HG02759 (cell line): ENCODE measurements around the gene LMAN1L.

Experiments used
- ATAC-seq: cut with Tn5 transposase; IDR thresholded peaks from one replicate; pipeline ENCODE4 v1.9.1; 2021; ENCODE audit warnings: mild to moderate bottlenecking, moderate library complexity; ENCODE audit not compliant: unreplicated experiment

LMAN1L gene

DNA sequence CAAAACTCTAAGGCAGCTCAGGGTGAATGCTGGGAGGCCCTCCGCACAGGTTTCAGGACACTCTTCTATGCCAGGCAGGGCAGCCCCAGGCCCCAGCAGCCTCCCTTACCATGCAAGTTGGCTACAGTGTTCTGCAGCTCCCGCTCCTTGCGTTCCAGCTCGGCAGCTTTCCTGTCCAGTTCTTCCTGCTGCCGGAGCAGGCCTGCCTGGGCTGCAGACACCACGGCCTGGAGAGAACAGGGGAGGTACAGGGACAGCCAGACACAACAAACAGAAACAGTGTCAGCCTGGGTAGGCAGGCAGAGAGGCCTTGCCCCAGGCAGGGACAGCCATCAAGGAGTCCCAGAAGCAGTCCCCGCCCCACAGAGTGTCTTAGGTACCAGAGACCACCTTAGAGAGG is 39.3 kb downstream of the LMAN1L start:
- ATAC-seq, result no peak

DNA sequence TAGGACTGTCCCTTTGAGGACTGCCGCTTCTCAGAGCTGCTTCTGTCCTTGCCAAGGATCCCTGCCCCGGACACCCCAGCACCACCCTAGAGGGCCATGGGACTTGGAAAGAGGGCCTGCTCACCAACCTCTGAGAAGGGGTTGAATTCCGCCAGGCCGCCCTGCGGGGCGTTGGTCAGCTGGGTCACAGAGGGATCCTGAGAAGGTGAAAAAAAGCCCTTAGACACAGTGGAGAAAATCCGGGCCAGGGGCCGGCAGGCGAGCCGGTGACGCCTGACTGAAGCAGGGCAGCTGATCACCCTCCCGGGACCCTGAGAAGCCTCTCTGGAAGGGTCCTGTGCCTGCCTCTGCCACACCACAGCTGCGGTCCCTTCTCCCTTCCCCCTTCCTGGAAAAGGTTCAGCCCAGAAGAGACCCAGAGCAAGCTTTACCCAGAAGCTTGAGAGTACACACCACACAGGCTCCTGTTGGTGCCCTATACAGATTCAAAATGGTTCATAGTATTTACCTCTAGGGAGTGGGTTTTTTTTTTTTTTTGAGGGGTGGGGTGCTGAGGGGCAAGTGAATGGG is 41.9 kb downstream of the LMAN1L start:
- no peak for ATAC-seq

DNA sequence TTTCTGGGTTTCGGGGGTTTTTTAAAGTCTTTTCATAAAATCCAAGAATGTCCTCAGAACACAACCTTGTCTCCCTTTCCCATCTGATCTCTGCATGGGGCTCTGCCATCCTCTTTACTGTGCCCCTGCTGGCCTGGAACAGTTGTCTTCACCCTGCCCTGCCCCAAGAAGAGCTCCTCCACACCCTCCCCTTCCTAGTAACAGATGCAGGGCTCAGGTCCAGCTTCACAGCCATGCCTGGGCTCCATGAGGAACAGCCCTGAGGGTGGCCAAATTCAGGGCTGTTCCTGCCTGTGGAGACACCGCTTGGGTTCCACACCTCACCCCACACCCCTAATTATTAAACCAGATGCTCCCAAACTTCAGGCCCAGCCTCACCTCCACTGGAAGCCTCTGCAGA is 43.2 kb downstream of the LMAN1L start:
- ATAC-seq, result no peak

DNA sequence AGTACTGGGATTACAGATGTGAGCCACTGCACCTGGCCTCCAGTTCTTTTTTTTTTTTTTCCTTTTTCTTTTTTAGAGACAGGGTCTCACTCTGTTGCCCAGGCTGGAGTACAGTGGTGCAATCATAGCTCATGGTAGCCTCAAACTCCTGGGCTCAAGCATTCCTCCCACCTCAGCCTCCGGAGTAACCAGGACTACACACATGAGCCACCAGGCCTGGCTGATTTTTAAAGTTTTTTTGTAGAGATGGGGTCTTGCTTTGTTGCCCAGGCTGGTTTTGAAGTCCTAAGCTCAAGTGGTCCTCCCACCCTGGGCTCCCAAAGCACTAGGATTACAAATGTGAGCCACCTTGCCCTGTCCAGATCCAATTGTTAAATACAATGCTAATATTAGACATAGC is 43.9 kb downstream of the LMAN1L start:
- ATAC-seq, result no peak

DNA sequence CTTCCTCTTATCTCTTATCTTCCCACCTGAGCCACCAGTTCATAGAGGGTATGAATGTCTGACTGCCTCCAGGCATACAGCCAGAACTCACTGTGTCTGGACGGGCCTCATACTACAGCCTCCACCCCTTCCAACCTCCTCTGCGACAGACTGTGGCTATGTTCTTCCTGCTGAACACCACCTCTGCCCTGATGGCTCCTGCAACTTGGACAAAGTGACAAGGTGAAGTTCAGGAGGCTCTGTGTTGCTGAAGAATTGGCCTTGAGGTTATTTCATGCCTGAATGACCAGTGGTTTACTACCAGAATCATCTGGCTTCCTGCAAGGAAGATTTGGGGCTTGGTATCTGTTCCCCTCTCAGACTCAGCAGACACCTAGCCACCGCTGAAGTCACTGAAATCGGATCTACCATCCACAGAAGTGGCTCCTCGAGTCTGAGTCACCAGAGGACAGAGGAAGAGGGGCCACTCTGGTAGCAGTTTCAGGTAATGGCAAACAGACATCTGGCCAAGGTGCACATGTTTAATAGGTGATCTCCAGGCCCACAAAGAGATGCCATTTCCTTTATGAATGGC is 44.5 kb downstream of the LMAN1L start:
- ATAC-seq, result peak; percentile 73

DNA sequence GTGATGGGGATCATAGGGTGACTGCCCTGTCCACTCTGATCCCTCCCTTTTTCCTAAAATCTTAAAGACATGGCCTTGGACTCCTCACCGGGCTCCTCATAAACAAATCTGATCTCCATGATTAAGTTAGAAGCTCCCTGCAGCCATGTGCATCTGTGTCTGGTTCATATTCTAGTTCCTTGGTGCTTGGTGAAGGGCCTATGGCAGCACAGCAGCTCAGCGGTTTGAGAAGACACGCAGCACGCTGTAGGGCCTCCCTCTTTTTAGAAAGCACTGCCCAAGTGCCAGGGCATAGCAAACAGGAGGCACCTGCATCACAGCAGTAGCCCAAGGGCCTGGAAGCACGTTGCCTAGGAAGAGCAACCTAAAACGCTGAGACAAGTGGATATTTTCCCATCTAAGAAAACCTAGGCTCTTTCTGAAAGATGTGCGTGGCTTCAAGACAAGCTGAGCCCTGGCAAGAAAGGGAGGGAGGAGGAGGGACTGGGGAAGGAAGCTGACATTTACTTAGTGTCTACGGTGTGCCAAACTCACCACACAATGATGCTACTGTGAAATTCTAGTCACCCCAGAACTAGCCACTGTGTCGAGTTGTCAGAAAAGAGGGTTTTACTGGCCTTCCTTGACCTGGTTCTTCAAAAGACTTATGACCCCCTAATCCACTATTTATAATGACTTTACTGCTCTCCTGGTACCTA is 45.2 kb downstream of the LMAN1L start:
- ATAC-seq, result no peak

DNA sequence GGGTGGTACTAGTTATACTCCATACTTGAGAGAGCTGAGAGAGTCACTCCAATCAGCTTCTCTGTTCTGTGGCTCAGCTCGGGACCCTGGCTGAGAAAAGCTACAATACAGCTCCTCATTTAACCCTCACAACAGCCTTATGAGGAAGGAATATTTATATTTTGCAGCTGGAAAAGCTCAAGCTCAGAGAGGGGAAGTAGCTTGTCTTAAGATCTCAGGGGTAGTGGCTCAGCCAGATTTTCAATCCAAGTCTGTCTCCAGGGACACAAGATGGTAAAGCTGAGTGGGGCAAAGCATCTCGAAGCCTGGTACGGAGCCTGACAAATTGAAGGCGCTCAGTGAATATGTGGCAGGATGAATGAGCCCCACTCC is 45.7 kb downstream of the LMAN1L start:
- no peak for ATAC-seq

DNA sequence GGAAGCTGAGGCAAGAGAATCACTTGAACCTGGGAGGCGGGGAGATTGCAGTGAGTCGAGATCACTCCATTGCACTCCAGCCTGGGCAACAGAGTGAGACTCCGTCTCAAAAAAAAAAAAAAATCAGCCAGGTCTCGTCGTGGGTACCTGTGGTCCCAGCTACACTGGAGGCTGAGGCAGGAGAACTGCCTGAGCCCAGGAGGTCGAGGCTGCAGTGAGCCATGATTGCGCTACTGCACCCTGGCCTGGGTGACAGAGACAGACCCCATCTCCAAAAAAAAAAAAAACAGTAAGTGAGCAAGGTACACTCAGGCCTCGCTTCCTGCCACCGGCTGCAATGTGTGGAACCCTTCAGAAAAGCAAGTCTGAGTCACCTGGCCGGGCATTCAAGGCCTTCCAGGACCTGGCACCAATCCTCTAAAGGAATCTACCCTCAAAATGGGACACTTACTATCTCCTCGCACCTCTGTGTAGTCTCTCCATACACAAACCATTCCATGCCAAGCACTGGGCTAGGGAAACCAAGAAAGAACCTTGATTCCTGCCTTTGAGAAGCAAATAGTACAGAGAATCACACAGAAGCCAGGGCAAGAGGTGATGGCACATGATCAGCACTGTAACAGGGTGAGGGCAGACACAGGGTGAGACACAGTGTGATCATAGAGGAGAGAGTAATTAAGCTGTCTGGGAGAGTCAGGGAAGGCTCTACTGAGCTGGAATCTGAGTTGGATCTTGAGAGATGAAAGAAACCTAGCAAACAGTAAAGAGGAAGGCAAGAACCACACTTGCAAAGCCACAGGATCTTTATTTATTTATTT is 50.8 kb downstream of the LMAN1L start:
- no peak for ATAC-seq

DNA sequence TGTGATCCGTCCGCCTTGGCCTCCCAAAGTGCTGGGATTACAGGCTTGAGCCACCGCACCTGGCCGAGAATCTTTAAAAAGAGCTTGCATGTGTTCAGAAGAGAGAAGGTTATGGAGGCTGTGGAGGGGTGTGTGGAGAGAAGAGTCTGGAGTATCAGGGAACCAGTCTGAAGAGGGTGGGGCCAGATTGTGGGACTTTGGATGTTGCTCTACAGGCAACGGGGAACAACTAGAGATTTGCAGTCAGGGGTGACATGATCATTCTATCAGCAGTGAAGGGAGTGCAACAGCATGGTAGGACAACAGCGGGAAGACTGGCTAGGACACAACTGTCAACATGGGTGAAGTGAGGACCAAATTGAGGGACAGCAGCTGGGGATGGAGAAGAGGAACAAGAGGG is 51.7 kb downstream of the LMAN1L start:
- no peak for ATAC-seq

DNA sequence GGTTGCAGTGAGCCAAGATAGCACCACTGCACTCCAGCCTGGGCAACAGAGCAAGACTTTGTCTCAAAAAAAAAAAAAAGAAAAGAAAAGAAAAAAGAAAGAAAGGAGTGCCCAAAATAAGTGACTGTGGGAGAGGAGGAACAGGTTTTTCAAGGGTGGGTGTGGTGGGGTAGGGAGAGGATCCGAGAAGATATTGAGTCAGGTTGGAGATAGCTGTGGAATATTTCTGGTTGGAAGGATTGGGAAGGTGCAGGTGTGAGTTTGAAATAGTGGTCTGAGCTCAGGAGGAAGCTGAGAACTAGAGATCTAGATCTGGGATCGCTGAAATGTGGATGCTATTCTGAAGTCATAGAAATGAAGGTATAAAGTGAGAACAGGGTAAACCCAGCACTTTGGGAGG is 52.7 kb downstream of the LMAN1L start:
- ATAC-seq, result no peak

DNA sequence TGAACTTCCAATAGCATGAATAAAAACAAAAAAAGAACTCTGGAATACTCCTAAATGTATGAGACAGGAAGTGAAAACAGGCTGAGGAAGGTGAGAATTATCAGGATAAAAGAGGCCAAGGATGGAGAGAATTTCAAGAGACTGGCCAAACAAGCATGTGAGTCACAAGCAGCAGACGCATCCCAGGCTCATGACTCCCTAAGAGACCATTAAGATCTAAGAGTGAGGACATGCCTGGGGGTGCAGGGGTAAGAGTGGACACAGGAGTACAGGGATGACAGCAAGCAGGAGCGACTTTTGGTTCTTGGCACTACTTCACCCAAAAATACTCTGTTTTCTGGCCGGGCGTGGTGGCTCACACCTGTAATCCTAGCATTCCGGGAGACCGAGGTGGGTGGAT is 53.5 kb downstream of the LMAN1L start:
- ATAC-seq, result no peak

DNA sequence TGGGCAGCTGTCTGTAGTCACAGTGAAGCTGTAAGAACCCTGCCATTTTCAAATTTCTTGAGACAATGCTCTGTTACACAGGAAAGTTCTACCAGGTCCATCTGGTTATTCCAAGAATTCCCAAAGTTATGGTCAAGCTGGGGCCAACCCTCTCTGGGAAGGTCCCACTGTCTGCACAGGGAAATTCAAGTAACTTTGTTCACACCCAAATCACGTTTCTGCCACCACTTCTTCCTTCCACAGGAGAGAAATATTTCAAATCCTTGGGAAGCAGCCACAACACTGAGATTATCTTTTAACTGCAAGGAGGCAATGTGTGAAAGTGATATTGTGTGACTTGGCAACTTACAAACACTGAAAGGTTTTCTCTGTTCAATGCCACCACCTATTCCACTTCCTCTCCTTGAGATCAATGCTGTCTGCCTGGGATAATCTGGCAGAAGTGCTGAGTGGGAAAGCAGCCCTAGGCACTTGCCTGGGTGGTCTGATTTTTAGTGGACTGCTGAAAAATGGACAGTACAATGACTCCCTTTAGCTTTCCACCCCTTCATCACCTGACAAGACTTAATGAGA is 54.9 kb downstream of the LMAN1L start:
- no peak for ATAC-seq

DNA sequence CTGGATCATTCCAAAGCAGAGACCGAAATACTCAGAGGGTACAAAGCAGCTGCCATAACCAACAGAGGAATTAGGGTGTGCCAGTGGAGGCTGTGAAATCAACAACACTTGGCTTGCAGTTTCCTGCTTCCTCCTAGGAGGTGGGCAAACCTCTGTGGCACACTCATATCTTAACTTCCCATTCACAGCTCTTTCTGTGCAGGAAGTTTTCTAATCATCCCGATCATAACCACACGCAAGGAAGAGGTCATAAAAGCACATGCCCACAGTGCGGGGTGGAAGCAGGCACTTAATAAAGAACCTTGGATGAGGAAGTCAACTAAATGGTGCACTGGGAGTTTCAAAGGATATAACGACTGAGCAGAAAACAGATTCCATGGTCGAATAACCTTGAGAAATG is 55.4 kb downstream of the LMAN1L start:
- ATAC-seq, result no peak

DNA sequence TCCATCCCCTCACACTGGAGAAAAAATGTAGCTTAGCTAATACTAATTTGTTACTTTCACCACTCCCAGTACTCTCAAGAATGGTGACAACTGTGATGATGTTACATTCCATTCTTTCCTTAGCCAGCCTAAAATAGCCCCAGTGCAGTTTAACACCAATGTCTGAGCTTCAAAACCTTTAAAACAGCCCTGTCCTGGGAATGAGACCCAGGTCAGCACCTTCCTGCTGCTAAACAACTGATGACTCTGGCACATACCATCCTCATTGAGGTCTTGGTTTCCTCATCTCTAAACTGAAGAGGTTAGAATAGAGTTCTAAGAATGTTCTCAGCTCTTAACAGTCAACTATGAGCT is 56.7 kb downstream of the LMAN1L start:
- ATAC-seq, result no peak

DNA sequence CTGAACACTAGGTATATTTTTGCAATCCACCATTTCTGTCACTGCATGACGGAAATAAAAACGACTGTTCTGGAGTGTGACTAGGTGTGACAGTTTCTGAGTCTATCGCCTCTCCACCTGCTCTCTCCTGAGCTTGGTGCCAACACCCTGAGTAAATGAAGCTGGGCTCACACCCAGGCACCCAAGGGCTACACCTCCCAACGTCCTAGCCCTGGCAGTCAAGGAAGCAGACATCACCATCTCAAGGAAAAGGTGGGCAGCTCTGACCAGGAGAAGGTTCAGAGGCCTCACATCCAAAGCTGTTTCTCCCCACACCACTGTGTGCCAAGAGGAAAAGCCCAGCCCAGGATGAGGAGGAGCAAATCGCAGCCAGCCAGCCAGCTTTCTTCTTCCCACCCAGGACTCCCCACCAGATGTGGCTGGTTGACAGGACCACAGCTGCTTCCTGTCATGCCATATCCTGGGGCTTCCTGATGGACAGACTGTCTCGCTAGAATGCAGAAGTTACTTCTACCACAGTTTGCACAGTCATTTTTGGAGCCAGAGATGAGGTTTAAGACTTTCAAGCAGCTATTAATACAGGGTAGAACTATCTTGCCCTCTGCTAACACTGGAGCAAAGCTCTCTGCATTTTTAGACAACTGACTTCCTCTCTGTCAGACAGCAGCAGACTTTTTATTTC is 57.2 kb downstream of the LMAN1L start:
- peak; percentile 53 for ATAC-seq

DNA sequence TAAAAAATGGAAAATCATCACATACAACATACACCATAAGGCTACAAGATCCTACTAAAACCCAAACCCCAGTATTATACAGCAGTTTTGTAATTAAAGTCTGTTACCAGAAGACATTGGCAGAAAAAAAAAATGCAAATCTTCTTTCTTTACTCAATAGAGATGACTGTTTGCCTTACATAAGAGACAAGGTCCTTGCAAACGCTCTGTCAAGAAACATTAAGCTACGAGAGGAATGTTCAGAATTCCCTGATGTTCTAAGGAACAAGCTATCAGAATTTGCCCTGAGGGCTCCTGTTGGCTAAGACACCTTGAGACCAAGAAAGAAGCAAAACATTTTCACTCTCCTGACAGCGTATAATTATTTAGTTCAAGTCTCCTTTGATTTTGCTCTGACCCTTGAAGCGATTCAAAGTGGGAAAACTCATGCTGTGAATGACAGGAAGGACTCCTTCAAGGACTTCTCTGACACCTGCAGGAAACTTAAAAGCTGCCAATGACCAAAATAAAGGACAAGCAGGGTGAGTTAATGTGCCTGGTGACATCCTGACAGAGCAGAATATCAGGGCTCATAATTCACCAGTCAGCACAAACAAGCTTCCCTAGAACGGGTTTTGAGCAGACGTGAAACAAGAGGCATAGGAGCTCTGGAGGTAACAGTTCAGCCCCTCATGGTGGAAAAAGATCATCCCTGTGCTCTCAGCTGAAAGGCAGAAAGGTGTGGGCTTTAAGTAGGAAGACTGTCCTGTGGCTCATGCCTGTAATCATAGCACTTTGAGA is 58.0 kb downstream of the LMAN1L start:
- no peak for ATAC-seq

DNA sequence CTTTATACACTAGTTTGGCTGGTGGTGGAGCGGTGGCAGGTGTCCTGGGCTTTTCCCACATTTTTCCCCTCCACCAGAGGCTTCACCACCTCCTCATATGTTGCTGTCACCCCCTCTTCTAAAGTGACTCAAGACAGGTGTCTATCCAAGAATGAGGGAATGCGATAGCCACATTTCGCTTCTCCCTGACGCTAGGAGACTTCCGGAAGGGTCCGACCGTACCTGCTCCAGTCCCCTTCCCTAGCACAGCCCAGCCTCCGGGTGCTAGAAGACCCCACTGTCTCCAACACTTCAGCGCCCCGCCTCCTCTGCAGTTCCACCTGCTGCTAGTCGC is 60.0 kb downstream of the LMAN1L start:
- ATAC-seq, result no peak

DNA sequence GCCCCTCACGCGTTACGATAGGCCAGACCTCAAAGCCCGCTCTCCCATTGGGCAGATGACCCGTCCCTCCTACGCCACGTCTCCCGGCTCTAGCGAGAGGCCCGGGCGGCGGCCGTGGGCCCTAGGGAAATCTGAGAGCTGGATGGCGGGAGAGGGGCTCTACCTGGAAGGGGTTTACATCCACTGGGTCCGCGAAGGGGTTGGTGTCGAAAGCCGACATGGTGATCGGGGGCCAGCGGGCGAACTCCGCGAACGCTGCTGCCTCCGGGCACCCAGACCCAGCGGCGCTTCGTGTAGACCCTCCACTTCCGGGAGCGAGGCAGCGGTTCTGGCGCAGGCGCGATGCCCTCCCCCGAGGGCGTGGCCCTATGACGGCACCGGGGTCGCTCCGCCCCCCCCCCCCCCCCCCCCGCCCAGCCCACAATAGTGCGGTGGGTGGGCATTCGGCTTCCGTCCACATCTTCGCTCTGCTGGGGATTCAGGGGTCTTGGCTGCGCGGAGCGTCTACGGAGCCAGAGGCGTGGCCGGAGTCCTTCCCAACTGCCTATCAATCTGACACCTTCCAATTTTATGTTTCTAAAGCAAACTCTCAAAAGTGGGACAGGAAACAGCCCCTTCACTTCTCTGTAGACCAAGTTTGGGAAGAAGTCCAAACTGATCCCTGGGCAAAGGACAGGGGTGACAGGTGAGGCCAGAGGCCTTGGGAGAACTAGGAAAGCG is 60.6 kb downstream of the LMAN1L start, which contains the start of gene SCAMP2:
TSS of gene SCAMP2 (minus strand) at position 330 of the 720 bp plus-strand sequence. CDS start at position 220, 110 bp downstream.
- peak; percentile 86 for ATAC-seq

DNA sequence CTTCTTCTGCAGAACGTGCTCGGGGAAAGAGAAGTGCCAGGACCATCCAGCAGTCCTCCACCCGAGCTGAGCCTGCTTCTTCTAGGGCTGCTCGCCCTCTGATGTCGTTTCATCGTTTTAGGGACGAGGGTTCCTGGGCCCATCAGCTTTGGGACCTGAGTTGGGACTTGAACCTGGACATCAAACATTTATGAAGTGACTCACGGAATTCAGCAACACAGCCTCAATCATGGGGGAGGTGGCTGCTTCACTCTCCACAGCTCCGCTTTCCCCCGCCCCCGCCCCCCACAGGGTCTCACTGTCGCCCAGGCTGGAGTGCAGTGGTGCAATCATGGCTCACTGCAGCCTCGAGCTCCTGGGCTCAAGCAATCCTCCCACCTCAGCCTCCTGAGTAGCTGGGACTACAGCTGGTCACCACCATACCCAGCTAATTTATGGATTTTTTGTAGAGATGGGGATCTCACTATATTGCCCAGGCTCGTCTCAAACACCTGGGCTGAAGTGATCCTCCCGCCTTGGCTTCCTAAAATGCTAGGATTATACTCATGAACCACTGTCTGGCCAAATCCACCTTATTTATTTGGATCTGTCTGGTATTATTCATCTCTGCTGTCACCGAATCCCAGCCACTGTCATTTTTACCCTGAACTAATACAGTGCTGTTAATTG is 61.3 kb downstream of the LMAN1L start:
- no peak for ATAC-seq
